NCI-H1436 treated with DMSO at 0.1 percent for 48 hours (cell line): ENCODE measurements around the gene MS4A6E.
"Not testable (repeated sequence)": the region's sequence is repeated elsewhere in the genome, so short reads cannot be mapped to it uniquely, and the experiment has no call there.

Experiments
- DNase-seq: peaks from one replicate; lab custom pipeline; 2025; lab: John Stamatoyannopoulos, UW

Gene MS4A6E, protein sequence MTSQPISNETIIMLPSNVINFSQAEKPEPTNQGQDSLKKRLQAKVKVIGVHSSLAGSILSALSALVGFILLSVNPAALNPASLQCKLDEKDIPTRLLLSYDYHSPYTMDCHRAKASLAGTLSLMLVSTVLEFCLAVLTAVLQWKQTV

DNA sequence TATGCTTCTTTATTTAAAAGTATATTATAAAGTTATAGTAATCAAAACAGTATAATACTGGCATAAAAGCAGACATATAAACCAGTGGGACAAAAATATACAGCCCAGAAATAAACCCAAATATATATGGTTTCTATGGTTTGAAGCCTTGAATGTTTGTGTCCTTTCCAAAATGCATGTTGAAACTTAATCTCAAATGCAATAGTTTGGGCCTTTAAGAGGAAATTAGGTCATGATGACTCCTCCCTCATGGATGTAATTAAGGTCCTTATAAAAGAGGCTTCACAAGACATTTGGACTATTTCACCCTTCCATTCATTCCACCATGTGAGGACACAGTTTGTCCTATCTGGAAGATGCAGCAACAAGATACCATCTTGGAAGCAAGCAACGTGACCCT, at the start of gene MS4A6E:
Gene MS4A6E (plus strand): TSS at position 301 of the 400 bp plus-strand sequence. CDS start 7,641 bp downstream, outside the sequence.
- no peak for DNase-seq

DNA sequence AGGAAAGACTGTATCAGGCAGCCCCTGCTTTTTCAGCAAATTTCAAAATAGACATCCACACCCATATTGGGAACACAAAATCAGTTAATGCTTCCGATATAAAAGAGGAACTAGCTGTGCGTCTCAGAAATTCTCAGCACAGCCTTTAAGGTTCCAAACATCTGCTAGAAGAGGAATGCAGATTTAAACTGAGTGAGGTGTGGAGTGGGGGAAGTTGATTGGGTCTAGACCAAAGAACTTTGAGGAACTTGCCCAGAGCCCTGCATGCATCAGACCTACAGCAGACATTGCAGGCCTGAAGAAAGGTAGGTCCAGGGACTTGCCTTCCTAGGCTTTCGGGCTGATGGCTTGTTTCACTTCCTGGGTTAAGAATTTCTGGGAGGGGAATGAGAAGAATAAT, 46.6 kb upstream of the MS4A6E start, which contains the start of gene MS4A4A:
Gene MS4A4A (plus strand): TSS at position 255 of the 400 bp plus-strand sequence. CDS start 10 bp downstream, at position 265.
- no peak for DNase-seq

DNA sequence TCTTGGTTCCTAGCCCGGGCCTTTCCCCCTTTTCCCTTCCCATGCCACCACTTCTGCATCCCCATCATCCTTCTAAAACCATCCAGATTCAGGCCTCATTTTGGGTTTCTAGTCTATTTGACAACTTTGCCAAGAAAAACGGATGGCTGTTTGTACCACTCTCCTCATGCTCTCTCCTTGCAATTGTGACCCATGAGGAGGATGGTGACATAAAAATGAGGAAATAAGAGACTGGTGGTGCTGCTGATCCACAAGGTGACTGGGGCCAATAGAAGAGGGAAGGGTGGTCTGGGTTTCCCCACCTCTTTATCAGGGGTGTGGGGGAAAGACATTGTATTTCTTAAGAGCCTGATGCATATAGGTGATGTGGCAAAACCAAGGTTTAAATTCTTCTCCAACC, 45.6 kb upstream of the MS4A6E start:
- DNase-seq: no peak

DNA sequence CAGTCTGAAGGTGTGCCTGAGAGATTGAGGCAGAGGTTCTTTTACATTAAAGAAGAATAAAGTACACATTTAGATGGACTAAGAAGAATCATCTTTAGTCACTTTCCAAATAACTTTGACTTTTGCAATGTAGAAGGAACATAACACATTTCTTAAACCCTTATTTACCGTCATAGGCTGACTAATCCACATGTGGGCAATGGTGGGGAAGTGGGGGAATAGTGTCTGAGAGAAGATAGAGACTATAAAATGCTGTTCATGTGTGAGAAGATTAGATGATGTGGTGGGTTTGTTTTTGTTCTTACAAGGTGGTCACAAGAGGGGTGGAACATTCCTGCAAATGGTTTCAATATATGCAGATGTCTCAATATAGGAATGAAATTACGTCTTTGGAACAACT, 44.8 kb upstream of the MS4A6E start:
- no peak for DNase-seq

DNA sequence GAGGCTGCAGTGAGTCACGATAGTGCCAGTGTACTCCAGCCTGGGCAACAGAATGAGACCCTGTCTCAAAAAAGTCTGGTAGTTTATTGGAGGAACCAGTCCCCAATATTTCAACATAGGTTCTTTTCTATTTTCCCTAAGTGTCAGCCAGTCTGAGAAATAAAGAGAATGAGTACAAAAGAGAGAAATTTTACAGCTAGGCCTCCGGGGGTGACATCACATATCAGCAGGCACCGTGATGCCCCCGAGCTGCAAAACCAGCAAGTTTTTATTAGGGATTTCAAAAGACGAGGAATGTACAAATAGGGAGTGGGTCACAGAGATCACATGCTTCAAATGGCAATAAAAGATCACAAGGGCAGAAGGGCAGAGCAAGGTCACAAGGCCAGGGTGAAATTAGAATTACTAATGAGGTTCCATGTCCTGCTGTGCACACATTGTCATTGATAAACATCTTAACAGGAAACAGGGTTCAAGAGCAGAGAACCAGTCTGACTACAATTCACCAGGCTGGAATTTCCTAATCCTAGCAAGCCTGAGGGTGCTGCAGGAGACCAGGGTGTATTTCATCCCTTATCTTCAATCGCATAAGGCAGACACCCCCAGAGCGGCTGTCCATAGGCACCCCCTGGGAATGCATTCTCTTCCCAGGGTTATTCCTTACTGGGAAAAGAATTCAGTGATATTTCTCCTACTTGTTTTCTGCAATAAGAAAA, 41.5 kb upstream of the MS4A6E start:
- DNase-seq: not testable (repeated sequence)

DNA sequence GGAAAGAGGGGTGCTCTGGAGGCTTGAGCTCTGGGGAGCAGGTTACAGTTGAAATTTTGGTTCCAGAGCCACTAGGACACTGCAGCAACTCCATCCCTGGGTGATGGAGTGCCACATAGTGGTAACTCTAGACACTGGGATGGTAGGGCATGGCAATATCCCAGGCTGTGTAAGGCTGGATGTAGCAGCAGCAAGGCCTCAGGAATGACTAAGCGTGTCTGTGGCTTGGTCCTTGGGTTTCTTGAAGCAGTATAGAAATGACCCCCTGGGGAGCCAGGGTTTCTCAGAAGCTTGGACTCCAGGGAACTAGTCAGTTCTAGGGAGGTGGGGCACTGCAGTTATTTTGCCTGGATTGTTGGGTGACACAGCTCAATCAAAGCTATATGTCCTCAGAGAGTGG, 38.5 kb upstream of the MS4A6E start:
- no peak for DNase-seq

DNA sequence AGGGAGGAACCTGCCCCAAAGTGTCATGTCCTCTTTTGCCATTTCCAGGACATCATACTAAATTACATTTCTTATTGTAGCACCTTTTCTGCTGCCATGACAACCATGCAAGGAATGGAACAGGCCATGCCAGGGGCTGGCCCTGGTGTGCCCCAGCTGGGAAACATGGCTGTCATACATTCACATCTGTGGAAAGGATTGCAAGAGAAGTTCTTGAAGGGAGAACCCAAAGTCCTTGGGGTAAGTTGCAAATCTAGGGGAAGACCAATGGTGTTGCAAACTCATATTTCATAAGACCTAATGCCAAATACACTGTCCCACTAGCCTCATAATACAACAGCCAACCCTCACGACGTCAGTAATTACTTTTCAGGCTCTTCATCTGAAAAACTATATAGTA, 34.9 kb upstream of the MS4A6E start:
- DNase-seq: no peak

DNA sequence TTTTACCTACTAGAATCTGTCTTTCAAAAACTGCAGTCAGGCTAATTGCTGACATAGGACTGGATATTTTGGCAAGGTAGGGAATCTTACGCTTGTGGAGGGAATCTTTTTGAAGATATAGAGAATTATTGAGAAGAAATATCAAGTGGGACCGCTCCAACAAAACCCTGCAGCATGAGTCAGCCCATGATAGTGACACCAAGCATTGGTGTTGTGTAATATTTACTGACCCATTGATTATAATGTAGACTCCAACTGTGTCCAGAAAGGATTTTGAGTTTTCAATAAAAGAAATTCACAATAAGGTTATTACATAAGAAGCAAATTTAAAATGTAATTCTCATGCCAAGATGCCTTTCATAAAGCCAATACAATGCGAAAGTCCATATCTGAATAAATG, 25.9 kb upstream of the MS4A6E start:
- no peak for DNase-seq

DNA sequence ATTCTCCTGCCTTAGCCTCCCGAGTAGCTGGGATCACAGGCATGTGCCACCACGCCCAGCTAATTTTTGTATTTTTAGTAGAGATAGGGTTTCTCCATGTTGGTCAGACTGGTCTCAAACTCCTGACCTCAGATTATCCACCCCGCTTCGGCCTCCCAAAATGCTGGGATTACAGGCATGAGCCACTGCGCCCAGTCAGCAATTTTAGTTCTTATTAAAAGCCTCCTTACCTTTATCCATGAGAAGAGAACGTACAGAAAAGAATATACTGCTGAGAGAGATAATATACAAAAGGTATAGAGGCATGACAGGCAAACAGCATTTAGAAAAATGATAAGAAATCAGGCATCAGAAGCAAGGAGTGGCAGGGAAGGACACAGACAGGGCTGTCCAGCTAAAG, 25.2 kb upstream of the MS4A6E start:
- DNase-seq: not testable (repeated sequence)

DNA sequence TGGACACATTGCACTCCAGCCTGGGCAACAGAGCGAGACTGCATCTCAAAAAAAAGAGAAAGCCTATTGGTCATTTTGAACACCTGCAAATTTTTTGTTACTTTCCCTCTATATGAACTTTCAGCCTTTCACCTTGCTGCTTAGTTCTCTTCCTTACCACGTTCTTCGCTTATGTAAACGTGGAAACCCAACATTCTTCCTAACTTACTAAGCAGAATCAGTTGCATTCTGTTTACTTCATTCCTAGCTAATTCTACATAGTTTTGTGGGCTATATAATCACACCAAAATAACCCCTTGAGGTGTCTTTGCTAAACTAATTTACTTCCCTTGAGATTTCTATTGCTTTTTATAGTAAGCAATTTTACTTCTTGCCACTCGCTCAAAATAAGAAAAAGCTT, 23.4 kb upstream of the MS4A6E start:
- no peak for DNase-seq

DNA sequence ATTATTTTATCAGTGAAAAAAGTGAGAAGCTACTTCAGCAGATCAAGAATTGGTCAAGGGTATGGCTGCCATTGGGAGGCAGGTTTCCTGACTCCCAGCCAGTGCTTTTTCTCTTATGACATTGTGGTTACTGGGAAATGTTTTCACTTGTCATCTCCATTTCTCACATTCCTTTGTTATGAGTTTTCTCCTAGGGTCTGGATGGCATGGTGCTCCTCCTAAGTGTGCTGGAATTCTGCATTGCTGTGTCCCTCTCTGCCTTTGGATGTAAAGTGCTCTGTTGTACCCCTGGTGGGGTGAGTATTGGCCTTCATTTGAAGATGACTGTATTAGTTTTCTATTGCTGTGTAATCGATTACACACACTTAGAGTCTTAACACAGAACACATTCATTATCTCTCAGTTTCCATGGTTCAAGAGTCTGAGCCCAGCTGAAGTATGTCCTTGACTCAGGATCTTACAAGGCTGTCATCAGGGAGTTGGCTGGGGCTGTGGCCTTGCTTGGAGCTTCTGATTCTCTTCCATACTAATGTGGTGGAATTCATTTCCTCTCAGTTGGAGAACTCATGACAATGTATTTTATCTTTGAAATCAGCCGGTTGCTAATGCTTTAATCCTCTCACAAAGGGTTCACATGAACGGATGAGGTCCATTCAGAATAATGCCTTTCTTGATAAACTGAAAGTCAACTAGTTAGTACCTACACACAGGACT, 21.0 kb upstream of the MS4A6E start:
- no peak for DNase-seq

DNA sequence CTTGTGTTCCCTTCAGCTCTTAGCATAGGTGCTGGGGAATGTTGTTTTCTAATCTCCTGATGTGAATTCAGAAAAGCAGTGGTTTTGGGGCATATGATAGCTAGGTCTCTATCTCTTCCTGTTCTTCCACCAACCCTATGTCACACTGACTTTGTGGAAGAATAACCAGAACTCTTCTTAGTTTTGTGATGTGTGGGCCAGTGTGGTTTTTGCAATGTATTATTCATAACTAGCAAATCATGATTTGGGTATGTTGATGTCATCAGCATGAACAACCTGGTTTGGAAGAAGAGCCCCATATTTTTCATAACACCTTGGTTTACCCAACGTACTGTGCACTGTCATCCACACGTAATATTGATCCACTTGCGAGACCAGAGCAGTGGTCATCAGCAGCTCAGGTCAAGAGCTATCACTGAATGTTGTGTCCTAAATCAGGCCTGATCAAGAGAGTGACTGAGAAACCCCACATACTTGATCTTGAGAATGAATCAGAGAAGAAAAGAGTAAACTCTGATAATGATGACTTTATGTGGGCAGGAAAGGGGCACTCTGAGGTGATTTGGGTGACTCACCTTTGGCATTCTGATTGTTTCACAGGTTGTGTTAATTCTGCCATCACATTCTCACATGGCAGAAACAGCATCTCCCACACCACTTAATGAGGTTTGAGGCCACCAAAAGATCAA, 19.4 kb upstream of the MS4A6E start:
- DNase-seq: no peak

DNA sequence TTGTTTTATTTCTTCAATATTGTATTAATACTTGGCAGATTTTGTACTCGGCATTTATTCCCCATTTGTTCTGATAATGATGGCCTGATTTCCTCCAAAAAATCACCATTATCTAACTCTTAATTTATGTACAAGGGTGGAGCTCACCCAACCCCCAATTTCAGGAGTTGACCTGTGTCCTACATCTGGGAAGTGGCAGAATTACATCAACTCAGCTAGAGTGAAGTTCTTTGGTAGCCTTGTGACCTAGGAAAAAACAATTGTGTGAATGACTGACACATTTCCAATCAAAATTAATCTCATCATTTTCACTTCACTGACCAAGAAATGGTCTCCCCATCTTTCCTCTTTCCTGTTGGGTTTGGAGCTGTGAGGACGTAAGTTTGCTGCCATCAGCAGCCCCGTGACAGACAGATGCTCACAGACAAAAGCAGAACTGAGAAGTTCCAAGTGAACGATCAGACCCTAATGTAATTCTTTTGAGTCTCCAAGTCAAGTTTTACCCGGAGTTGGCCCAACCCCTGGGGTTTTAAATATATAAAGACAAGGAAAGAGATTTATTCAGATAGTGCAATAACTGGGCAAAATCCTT, 16.6 kb upstream of the MS4A6E start:
- DNase-seq: no peak

DNA sequence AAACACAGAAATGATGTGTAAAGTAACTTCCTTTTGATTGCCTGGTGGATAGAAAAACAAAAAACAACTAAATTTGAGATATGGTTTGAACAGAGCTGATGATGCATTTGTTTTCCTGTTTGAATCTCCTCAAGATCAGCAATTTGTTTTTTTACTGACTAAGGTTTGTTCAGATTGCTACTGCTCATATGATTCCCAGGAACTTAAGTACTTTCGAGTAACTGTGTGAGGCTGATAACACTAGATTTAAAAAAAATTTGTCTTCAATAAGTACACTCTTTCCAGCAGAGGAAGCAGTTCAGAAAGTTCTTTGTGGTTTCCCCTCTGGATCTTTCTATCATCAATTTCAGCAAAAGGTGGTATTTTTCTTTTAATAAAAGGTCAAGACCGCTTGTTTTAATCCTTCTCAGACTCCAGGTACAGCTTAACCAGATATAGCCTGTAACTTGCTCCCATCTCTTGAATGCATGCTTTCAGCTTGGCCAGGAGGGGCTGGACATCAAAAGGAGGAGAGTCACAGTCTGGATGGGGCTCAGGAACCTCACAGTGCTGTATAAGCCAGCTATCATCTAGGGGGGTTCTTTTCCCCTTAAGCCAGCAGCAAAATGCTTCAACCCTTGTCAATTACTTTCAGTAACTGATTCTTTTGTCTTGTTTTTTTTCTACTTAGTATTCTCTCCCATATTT, 12.3 kb upstream of the MS4A6E start:
- no peak for DNase-seq

DNA sequence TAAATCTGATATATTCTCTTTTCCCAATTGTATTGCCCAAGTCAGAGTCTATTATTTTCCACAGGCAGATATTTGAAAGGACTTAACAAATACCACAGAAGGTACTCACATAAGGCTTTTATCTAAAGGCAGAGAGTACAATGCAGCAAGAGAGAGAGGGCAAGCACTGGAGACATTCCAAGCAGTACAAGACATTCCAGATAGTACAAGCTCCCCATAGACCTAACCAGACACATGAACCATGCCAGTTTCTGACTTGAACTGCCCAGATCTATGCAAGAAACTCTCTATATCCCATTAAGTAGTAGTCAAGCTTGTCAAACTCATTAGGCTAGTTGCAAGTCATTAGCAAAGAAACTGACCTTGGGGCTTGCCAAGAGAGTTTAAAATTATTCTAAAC, 11.2 kb upstream of the MS4A6E start:
- DNase-seq: no peak

DNA sequence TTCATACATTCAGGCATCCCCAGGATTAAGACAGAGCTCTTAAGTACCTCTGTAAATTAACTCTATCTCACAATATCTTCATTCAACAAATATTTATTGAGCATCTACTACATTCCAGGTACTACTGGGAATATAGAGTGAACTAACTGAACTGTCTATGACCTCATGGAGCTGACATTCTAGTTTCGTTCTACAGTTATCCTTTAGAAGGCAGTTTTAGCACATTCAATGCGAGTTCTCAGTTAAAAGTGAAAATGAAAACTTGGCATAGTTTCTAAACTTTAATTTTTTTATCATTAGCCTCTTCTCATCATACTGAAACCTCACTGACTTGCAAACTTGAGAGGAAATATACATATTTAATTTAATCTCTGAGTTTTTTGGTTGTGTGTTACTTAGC, 10.7 kb upstream of the MS4A6E start:
- no peak for DNase-seq

DNA sequence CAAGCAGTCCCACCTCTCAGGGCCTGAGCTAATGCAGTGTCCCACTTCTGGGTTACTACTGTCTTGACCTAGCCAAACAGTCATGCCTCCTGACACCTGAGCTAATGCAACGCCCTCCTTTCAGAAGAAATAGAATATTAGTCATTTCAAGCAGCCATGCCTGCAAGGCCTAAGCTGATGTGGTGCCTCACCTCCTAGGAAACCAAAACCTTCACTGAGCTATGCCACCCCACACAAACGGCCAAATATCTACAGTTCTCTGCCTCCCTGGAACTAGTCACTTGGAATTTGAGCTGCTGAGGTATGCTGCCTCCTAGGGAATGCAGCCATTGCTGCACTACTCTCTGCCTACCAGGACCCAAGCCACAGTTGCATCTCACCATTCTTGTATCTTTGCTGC, 8.3 kb upstream of the MS4A6E start:
- no peak for DNase-seq

DNA sequence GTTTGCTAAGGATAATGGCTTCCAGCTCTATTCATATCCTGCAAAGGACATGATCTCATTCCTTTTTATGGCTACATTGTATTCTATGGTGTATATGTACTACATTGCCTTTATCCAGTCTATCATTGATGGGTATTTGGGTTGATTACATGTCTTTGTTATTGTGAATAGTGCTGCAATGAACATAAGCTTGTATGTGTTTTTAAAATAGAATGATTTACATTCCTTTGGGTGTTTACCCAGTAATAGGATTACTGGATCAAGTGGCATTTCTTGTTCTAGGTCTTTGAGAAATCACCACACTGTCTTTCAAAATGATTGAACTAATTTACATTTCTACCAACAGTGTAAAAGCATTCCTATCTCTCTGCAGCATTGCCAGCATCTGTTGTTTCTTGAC, 6.0 kb upstream of the MS4A6E start:
- DNase-seq: no peak

DNA sequence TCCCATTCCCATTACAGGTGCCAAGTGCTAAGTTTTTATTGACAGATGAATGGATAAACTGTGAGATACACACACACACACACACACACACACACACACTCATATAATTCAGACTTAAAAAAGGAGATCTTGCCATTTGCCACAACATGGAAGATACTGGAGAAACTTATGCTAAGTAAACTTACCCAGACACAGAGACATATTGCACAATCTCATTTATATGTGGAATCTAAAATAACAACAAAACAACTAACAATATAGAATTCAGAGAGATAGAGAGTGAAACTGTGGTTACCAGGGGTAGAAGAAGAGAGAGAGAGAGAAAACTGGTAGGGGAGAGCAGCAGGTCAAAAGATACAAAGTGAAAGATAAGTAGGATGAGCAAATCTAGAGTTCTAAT, 1.4 kb downstream of the MS4A6E start:
- DNase-seq: no peak

DNA sequence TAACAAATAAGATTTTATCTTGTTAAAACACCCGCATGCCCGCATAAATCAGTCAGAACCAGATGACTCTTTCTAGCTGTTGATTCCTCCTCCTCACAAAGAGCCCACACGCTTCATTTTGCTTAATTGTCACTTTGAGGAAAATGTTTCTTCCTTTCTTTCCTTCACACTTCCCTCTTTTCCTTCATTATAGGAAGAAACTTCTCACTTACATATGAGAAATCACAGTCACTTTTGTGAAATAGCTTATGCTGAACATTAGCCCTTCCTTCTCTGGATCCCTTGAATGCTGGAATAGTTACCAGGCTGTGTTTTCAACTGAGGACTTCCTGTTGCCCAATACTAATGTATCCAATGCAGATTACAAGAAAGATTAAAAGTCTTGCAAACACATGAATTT, 5.8 kb downstream of the MS4A6E start:
- DNase-seq: no peak

DNA sequence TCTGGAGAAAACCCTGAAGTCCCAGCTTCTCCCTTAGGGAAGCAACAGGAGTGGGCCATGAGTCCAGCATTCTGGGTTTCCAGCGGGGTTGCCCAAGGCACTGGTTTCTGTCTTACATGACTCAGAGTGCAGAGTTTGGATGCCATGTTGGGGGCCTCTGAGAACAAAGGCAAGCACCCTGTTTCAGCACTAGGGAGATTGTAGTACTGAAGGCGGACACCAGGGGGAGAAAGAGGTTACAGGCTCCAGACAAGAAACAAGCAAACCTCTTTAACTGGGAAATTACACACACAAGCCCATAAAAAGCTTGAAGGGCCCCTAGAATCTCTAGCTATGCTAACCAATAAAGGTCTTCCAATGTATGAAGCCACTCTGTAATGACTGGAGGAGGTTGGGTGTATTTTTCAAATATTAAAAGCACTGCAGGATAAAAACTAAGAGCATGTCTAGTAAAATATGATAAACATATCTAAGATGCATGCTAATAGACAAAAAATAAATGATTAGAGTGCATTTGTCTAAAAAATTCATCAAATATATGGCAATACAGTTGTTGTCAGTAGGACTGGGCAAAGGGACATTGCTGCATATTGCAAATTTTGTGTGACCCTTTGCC, 7.1 kb downstream of the MS4A6E start:
- DNase-seq: no peak
